Mucosa of stomach (tissue), 1 donor: Measurements from ENCODE around the gene ERVMER34-1.

Experiments
- H3K27me3 ChIP-seq: one replicate; pipeline ENCODE4 v1.7.0; 2013; ENCODE audit warnings: mild to moderate bottlenecking, low read length; ENCODE audit not compliant: control insufficient read depth, insufficient read depth
- H3K36me3 ChIP-seq: one replicate; pipeline ENCODE4 v1.7.0; 2013; ENCODE audit warnings: low read length; ENCODE audit not compliant: control insufficient read depth, insufficient read depth
- H3K4me1 ChIP-seq: one replicate; pipeline ENCODE4 v1.7.0; 2013; ENCODE audit warnings: mild to moderate bottlenecking, low read length; ENCODE audit not compliant: control insufficient read depth, insufficient read depth
- H3K4me3 ChIP-seq: one replicate; pipeline ENCODE4 v1.7.0; 2013; ENCODE audit warnings: low read length
- H3K9ac ChIP-seq: one replicate; pipeline ENCODE4 v1.7.0; 2013; ENCODE audit warnings: mild to moderate bottlenecking, low read length, moderate library complexity
- H3K9me3 ChIP-seq: one replicate; pipeline ENCODE4 v1.7.0; 2013; ENCODE audit warnings: mild to moderate bottlenecking, low read length, moderate library complexity; ENCODE audit not compliant: control insufficient read depth
- donor health status: Pancreatic carcinoma.

ERVMER34-1 gene

DNA sequence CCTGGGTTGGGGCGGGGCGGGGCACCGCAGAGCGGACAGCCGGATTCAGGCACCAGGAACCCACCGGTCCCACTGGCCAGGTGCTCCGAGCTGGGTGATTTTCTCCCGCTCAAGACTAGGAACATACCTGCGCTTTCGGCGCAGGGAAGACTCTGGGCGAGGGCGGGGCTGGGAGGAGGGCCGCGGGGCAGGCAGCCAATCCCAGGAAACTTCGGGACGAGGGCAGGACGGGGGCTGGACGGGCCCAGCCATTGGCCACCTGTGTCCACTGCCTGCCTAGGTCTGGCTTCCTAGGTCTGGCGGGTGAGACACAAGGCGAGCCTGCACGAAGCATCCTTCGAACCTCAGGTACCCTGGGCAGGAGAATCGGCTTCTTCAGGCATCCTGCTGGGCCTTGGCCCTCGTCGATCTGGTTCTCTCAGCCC is 274 bp upstream of the ERVMER34-1 start:
- Histone ChIP-seq H3K4me1 (peaks cover 4% of the 10 kb centered on the region), H3K9me3 (no peaks in the 10 kb centered on the region), H3K4me3 (peak overlapping the region; percentile 52), H3K36me3 (no peaks in the 10 kb centered on the region), H3K27me3 (peaks cover 18% of the 10 kb centered on the region), H3K9ac (peak overlapping the region; percentile 12)

DNA sequence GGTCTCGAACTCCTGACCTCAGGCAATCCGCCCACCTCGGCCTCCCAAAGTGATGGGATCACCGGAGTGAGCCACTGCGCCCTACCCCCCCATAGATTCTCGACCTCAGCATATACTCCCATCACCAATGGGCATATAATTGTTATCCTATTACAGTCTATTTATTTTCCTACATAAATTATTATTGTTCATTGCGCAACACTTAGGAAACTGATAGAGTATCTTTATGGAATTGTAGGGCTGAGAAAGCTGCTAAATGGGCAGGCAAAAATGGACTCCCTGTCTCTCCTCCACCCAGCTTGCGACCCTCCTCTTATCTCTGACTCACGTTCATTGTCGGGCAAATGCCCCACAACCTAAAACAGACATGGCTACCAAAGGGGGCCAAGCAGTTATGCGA is 1.0 kb downstream of the ERVMER34-1 start:
- H3K4me1 ChIP-seq, result peaks cover 4% of the 10 kb centered on the region
- peaks cover 18% of the 10 kb centered on the region for H3K27me3 ChIP-seq
- no peaks in the 10 kb centered on the region for H3K36me3 ChIP-seq
- no peaks in the 10 kb centered on the region for H3K9me3 ChIP-seq
- H3K4me3 ChIP-seq, result no peak overlapping the region
- no peak overlapping the region for H3K9ac ChIP-seq

DNA sequence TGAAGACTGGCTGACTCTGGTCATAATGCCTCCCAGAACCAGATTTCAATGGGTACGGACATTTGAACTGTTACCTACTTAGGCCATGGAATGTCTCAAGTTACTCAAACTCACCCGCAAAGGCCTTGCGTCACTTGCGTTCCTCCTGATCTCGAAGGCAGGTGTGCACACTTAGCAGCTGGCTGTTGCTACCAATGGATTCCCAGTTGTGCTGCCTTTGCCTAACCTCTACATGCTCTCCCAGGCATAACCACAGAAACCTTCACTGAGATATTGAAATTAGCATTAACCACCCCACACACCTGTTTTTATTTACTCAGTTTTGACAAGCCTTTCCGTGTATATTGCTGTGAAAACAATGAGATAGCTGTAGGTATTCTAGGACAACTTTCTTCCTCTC is 2.8 kb downstream of the ERVMER34-1 start:
- Histone ChIP-seq H3K4me3 (no peak overlapping the region), H3K27me3 (peaks cover 18% of the 10 kb centered on the region), H3K36me3 (no peaks in the 10 kb centered on the region), H3K9ac (no peak overlapping the region), H3K4me1 (peaks cover 4% of the 10 kb centered on the region), H3K9me3 (no peaks in the 10 kb centered on the region)

- no peaks in the 10 kb centered on the region for H3K4me1 ChIP-seq
- no peak overlapping the region for H3K9ac ChIP-seq
- no peaks in the 10 kb centered on the region for H3K27me3 ChIP-seq
Observed at GRCh38 chr4:52744588-52744987, 6.6 kb downstream of the ERVMER34-1 start.

DNA sequence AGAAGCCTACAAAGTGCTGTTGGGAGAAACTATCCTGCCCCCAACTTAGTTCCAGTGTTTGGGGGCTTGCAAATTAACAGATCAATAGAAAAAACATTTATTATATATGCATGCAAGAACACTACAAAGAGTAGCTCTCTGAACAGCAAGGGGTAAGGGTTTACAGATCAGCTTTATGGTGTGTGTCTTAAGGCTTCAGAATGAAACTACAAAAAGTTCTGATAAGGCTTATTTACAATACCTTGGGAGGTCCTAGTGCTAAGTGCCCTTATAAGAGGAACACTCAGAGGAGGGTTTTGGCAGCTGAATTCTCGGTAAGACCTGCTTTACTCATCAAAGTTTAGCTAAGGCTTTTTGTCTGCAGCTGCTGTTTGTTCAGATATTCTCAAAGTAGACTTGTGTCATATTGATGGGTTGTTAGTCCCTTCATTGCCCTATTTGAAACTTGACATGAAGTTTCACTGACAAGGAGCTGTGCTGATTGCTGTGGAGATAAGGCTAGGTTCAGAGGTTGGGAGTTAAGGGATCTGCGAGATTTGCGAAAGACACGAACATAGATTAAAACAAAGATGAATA is 7.7 kb downstream of the ERVMER34-1 start:
- Histone ChIP-seq H3K36me3 (no peaks in the 10 kb centered on the region), H3K9ac (no peak overlapping the region), H3K4me1 (no peaks in the 10 kb centered on the region), H3K4me3 (no peak overlapping the region), H3K9me3 (no peaks in the 10 kb centered on the region), H3K27me3 (no peaks in the 10 kb centered on the region)

More at GRCh38 chr4:52744588-52744987, 6.6 kb downstream of the ERVMER34-1 start:
- Histone ChIP-seq H3K36me3 (no peaks in the 10 kb centered on the region), H3K9me3 (no peaks in the 10 kb centered on the region), H3K4me3 (no peak overlapping the region)

GRCh38 chr4:52729586-52729985 is 21.6 kb downstream of the ERVMER34-1 start:
- no peaks in the 10 kb centered on the region for H3K9me3 ChIP-seq
- no peak overlapping the region for H3K9ac ChIP-seq
- H3K27me3 ChIP-seq, result no peaks in the 10 kb centered on the region
- H3K4me1 ChIP-seq, result no peaks in the 10 kb centered on the region
- no peaks in the 10 kb centered on the region for H3K36me3 ChIP-seq
- H3K4me3 ChIP-seq, result no peak overlapping the region

- Histone ChIP-seq H3K27me3 (no peaks in the 10 kb centered on the region), H3K9me3 (no peaks in the 10 kb centered on the region), H3K4me3 (no peak overlapping the region), H3K36me3 (no peaks in the 10 kb centered on the region), H3K9ac (no peak overlapping the region), H3K4me1 (no peaks in the 10 kb centered on the region)
Observed at GRCh38 chr4:52728691-52729240, 22.5 kb downstream of the ERVMER34-1 start.

GRCh38 chr4:52726826-52727580 is 24.2 kb downstream of the ERVMER34-1 start:
- H3K9me3 ChIP-seq, result no peaks in the 10 kb centered on the region
- H3K4me3 ChIP-seq, result no peak overlapping the region
- H3K4me1 ChIP-seq, result peaks cover 5% of the 10 kb centered on the region
- no peaks in the 10 kb centered on the region for H3K27me3 ChIP-seq
- no peaks in the 10 kb centered on the region for H3K36me3 ChIP-seq
- no peak overlapping the region for H3K9ac ChIP-seq

DNA sequence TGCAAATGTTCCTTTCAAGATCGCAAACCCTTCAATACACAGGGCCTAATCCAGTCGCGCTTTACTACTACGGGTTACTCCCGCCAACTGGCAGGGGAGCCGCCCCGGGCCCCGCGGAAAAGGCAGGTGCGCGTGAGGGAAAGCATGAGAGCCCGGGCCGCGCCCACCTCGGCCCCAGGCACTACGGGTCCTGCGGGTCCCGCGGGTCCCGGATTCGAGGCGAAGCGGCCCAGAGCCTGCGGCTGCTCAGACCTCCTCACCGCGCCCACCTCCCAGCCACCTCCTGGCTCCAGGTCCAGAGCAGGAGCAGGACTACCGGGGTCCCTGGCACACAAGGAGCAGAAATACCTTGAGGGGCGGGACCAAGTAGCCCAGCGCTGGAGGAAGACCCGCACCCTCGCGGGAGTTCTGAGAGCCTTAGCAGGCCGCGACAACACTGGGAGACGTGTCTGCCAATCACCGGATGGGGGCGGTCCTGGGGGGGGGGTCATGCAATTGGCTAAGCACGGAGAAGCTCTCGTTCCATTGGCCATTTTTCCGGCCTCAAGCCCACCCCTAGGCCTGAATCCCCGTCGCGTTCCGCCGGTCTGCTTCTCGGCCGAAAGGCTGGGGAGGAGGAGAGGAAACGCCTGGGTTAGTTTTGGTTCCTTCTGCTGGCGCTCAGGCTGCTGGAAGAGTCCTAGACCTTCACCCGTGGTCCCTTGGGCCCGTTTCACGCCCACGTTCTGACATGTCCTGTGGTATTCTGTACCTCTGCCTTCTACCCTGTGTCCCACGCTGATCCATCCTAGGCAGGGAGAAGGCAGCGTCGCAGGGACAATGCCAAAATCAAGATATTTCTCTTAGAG is 29.0 kb downstream of the ERVMER34-1 start:
- Histone ChIP-seq H3K9ac (peak overlapping the region; percentile 87), H3K36me3 (no peaks in the 10 kb centered on the region), H3K9me3 (no peaks in the 10 kb centered on the region), H3K4me3 (peak overlapping the region; percentile 91), H3K27me3 (no peaks in the 10 kb centered on the region), H3K4me1 (peaks cover 5% of the 10 kb centered on the region)

DNA sequence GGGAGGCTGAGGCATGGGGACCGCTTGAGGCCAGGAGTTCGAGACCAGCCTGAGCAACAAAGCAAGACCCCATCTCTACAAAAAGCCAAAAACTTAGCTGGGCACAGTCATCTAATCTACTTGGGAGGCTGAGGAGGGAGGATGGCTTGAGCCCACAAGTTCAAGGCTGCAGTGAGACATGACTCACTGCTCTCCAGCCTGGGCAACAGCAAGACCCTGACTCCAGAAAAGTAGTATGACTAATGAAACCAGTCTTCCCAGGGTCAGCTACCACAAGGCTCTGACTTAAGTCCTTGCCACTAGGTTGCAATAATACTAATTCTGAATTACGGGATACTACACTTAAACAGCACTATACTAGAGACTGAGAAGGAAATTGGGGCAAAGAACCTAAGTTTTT is 33.1 kb downstream of the ERVMER34-1 start:
- no peak overlapping the region for H3K4me3 ChIP-seq
- H3K27me3 ChIP-seq, result no peaks in the 10 kb centered on the region
- no peaks in the 10 kb centered on the region for H3K36me3 ChIP-seq
- no peak overlapping the region for H3K9ac ChIP-seq
- no peaks in the 10 kb centered on the region for H3K9me3 ChIP-seq
- peaks cover 20% of the 10 kb centered on the region for H3K4me1 ChIP-seq

DNA sequence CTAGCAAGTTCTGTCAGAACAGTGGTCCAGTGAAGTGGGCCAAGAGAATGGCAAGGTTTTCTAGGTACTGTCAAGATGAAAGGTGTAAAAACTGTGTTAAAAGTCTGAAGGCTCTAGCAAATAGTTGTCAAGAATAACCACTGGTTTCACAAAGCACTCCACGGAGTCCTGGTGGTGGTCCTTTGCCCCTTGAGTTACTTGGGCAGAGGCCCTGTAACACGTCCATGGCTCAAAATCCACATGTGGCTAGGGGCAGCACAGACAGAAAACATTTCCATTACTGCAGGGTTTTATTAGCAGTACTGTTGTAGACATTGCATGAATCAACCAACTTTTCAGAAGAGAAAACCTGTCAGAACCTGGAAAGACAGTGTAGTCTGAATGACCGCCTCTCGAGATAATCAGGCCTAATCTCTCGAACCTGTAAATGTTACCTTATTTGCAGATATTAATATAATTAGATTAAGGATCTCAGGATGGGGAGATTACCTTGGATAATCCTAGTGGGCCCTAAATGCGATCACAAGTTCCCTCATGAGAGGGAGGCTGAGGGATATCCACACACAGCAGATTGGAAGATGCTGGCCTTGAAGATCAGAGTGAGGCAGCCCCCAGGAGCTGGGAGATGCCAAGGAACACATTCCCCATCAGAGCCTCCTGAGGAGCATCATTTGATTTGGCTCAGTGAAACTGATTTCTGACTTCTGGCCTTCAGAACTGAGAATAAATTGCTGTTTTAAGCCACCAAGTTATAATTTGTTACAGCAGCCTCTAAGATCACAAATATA is 34.7 kb downstream of the ERVMER34-1 start:
- Histone ChIP-seq H3K27me3 (no peaks in the 10 kb centered on the region), H3K4me1 (peaks cover 21% of the 10 kb centered on the region), H3K36me3 (no peaks in the 10 kb centered on the region), H3K4me3 (no peak overlapping the region), H3K9me3 (no peaks in the 10 kb centered on the region), H3K9ac (no peak overlapping the region)
